ENCODE results near the gene UBA3. TPM values are rescaled to one million over a fixed set of nuclear protein-coding genes. Genes with fewer than 3 reads are reported as not detected.

Gene UBA3
- total and polyA plus RNA-seq, 3 donors from 2014 or later, result 39.8 to 56.2 (median 43.1) TPM

DNA sequence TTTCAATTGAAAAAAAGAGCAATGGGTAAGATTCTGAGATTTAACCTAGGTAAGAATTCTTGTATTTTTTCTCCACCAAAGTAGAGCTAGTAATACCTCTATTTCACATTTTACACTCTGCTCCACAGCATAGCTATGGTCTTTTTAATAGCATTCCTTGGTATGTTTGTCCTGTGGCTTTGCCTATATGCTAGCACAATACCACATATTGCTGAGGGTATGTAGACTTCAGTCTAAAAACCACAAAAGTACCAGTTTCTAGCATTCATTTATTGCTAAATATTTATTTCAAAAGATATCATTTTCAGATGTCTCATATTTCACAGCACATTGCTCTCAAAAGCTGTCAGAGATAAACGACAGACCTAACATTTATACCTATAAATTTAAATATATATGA, 48.5 kb downstream of the UBA3 start:
- H3K9me3 ChIP-seq, result no peaks in the 10 kb centered on the region
- intact Hi-C loops (cut with DNase I; ENCODE audit: low total_unique reads), result no loop called here
- no peaks in the 10 kb centered on the region for H3K27me3 ChIP-seq
- WGBS, 2 donors, result 84 to 87% methylated on average over 1 of the region's 1 CpG
- no peaks in the 10 kb centered on the region for H3K4me1 ChIP-seq
- H3K27ac ChIP-seq, result no peak overlapping the region
- no peak overlapping the region for H3K4me3 ChIP-seq
- DNase-seq, result no peak
- TF ChIP-seq POLR2A (IDR thresholded peaks at IDR 0.05), result no peak
- TF ChIP-seq, protein P1, sequence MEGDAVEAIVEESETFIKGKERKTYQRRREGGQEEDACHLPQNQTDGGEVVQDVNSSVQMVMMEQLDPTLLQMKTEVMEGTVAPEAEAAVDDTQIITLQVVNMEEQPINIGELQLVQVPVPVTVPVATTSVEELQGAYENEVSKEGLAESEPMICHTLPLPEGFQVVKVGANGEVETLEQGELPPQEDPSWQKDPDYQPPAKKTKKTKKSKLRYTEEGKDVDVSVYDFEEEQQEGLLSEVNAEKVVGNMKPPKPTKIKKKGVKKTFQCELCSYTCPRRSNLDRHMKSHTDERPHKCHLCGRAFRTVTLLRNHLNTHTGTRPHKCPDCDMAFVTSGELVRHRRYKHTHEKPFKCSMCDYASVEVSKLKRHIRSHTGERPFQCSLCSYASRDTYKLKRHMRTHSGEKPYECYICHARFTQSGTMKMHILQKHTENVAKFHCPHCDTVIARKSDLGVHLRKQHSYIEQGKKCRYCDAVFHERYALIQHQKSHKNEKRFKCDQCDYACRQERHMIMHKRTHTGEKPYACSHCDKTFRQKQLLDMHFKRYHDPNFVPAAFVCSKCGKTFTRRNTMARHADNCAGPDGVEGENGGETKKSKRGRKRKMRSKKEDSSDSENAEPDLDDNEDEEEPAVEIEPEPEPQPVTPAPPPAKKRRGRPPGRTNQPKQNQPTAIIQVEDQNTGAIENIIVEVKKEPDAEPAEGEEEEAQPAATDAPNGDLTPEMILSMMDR (IDR thresholded peaks at IDR 0.05), result no peak
- peaks cover 4% of the 10 kb centered on the region for H3K36me3 ChIP-seq (ENCODE audit: low read depth, missing control alignments)

DNA sequence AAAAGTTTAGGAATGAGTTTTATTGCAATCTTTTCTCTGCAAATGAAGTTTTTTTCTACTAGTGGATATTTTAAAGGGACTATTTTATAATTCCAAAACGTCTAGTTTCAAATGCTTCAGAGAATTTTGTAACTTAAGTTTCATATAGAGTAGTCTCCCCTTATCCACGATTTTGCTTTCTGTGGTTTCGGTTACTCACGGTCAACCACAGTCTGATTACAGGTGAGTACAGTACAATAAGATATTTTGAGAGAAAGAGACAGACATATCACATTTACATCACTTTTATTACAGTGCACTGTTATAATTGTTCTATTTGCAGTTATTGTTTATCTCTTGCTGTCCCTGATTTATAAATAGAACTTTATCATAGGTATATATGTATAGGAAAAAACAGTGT, 59.3 kb downstream of the UBA3 start:
- no peak for DNase-seq
- no peaks in the 10 kb centered on the region for H3K4me1 ChIP-seq
- no peak overlapping the region for H3K4me3 ChIP-seq
- H3K27me3 ChIP-seq, result no peaks in the 10 kb centered on the region
- no peaks in the 10 kb centered on the region for H3K36me3 ChIP-seq (ENCODE audit: low read depth, missing control alignments)
- no peak overlapping the region for H3K27ac ChIP-seq
- TF ChIP-seq, protein P1 (IDR thresholded peaks at IDR 0.05), result no peak
- TF ChIP-seq POLR2A (IDR thresholded peaks at IDR 0.05), result no peak
- no peaks in the 10 kb centered on the region for H3K9me3 ChIP-seq
- intact Hi-C loops (cut with DNase I; ENCODE audit: low total_unique reads), result no loop called here
- 77 to 81% methylated on average over 4 of the region's 4 CpGs for WGBS, 2 donors

DNA sequence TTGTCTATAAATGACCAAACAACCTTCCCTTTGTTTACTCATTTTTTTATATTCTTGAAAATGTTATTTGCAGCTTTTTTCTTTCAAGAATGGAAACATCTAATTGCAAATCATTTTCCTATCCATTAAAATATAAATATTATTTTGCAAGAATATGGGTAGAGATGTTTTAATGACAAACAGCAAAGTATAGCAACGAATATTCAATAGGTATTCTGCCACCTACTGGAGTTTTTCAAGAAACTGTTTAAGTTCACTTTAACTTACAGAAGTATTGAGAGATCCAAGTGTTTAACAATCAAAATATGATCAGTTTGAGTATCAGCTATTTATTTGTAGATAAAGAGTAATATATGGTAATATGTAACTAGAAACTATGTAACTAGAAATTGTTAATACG, 59.7 kb downstream of the UBA3 start:
- no peaks in the 10 kb centered on the region for H3K27me3 ChIP-seq
- no peak overlapping the region for H3K4me3 ChIP-seq
- 52 to 62% methylated on average over 2 of the region's 2 CpGs for whole genome bisulfite sequencing, 2 donors
- DNase-seq, result no peak
- no peaks in the 10 kb centered on the region for H3K36me3 ChIP-seq (ENCODE audit: low read depth, missing control alignments)
- H3K9me3 ChIP-seq, result no peaks in the 10 kb centered on the region
- intact Hi-C loops (cut with DNase I; ENCODE audit: low total_unique reads), result no loop called here
- no peak overlapping the region for H3K27ac ChIP-seq
- no peaks in the 10 kb centered on the region for H3K4me1 ChIP-seq
- no peak for TF ChIP-seq POLR2A (IDR thresholded peaks at IDR 0.05)
- TF ChIP-seq, protein P1 (IDR thresholded peaks at IDR 0.05), result no peak

DNA sequence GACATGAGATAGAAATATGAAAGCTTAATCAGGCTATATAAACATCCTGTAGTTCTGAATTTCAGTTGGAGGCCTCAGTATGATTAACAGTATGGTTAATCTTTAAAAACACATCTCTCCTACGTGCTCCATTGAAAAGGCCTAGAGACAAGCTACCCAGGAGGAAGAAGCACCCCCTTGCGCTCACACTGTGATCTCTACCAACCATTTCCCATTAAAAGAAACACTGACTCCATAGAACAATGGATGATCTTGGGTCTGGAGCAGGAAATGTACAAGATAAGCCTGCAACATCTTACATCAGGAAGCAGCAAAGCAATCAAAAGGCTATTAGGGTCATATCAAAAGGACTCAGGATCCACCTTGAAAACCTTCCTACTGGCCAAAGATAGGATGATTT, 63.3 kb downstream of the UBA3 start:
- no peaks in the 10 kb centered on the region for H3K27me3 ChIP-seq
- no peaks in the 10 kb centered on the region for H3K36me3 ChIP-seq (ENCODE audit: low read depth, missing control alignments)
- 89 to 93% methylated on average over 2 of the region's 2 CpGs for WGBS, 2 donors
- no peak overlapping the region for H3K4me3 ChIP-seq
- no peak for DNase-seq
- no peak overlapping the region for H3K27ac ChIP-seq
- intact Hi-C loops (cut with DNase I; ENCODE audit: low total_unique reads), result no loop called here
- no peak for TF ChIP-seq POLR2A (IDR thresholded peaks at IDR 0.05)
- TF ChIP-seq, protein P1 (IDR thresholded peaks at IDR 0.05), result no peak
- peaks cover 5% of the 10 kb centered on the region for H3K4me1 ChIP-seq
- H3K9me3 ChIP-seq, result no peaks in the 10 kb centered on the region

DNA sequence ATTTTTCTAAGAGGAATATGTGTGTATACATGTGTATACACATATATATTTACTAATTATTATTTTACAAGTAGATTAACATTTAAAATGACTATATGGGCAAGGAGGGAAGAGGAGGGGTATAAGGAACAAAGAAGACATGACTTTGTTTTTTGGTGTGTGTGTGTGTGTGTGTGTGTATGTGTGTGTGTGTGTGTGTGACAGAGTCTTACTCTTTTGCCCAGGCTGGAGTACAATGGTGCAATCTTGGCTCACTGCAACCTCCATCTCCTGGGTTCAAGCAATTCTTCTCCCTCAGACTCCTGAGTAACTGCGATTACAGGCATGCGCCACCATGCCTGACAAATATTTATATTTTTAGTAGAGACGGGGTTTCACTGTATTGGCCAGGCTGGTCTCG, 64.1 kb downstream of the UBA3 start:
- no peaks in the 10 kb centered on the region for H3K27me3 ChIP-seq
- H3K36me3 ChIP-seq (ENCODE audit: low read depth, missing control alignments), result no peaks in the 10 kb centered on the region
- no peak overlapping the region for H3K4me3 ChIP-seq
- no peak overlapping the region for H3K27ac ChIP-seq
- H3K4me1 ChIP-seq, result peaks cover 5% of the 10 kb centered on the region
- TF ChIP-seq, protein P1 (IDR thresholded peaks at IDR 0.05), result no peak
- no peak for TF ChIP-seq POLR2A (IDR thresholded peaks at IDR 0.05)
- DNase-seq, result no peak
- H3K9me3 ChIP-seq, result no peaks in the 10 kb centered on the region
- WGBS, 2 donors, result 94 to 95% methylated on average over 4 of the region's 4 CpGs
- intact Hi-C loops (cut with DNase I; ENCODE audit: low total_unique reads), result no loop called here
